Measurements from ENCODE around the gene BRCC3.

- TF ChIP-seq ZNF24 (IDR thresholded peaks at IDR 0.05) (no peak), CTCF (IDR thresholded peaks at IDR 0.05 in 2 of 3, conservative IDR thresholded peaks at IDR 0.05 in 1 of 3; ENCODE audit: control insufficient read depth in 2 of 3, extremely low read depth in 1 of 3, insufficient read depth in 1 of 3, low read depth in 3 of 3, low read length in 3 of 3) (no peak)
These were observed 37.1 kb downstream of the BRCC3 start for GRCh38 chrX:155108427-155108826.
